ENCODE results near the gene NTF3.
A peak's percentile ranks its signal among the peaks of the same experiment; 100 is the strongest.

The NTF3 gene

DNA sequence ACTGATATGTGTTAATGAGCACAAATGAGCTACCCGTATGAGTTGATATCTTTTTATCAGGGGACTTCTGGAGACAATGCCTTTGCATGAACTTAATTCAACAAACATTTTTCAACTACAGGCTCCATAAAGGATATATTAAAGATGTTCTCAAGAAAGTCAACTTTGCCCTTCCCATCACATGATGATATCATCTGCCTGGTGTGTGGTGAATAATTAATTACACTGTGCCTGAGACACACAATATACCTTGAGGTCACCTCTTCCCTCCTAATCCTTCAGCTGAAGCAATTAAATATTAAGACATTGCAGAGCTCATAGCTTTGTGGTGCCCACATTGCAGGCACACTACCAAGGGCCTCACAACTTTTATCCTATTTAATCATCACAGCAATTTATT is 22.3 kb upstream of the NTF3 start:
- DNase-seq (ENCODE audit: low read depth) = no peak
- no peak overlapping the region for H3K4me3 ChIP-seq (ENCODE audit: control insufficient read depth, low read depth, low read length)
- TF ChIP-seq CTCF (IDR thresholded peaks at IDR 0.05; ENCODE audit: control insufficient read depth, insufficient read depth, low read depth, low read length, missing control alignments) = no peak

DNA sequence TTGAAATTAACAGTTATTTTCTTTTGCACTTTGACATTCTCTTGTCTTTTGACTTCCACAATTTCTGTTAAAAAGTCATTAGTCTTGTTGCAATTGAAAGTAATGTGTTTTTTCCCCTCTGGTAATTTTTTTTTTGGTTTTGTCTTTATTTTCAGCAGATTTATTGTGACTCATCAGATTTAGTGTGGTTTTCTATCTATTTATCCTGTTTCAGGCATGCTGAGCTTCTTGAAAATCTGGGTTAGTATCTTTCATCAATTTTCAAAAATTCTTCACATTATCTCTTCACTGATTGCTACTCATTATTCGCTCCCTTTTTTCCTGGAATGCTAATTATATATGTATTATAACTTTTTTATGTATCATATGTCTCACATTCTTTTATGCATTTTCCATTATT is 15.3 kb upstream of the NTF3 start:
- no peak for DNase-seq (ENCODE audit: low read depth)
- TF ChIP-seq CTCF (IDR thresholded peaks at IDR 0.05; ENCODE audit: control insufficient read depth, insufficient read depth, low read depth, low read length, missing control alignments) = no peak

GRCh38 chr12:5417500-5417899 is 14.4 kb upstream of the NTF3 start:
- DNase-seq (ENCODE audit: low read depth) = no peak
- H3K4me3 ChIP-seq (ENCODE audit: control insufficient read depth, low read depth, low read length) = no peak overlapping the region
- no peak for TF ChIP-seq CTCF (IDR thresholded peaks at IDR 0.05; ENCODE audit: control insufficient read depth, insufficient read depth, low read depth, low read length, missing control alignments)

More for the DNA sequence above, 15.3 kb upstream of the NTF3 start:
- H3K4me3 ChIP-seq (ENCODE audit: control insufficient read depth, low read depth, low read length) = no peak overlapping the region

DNA sequence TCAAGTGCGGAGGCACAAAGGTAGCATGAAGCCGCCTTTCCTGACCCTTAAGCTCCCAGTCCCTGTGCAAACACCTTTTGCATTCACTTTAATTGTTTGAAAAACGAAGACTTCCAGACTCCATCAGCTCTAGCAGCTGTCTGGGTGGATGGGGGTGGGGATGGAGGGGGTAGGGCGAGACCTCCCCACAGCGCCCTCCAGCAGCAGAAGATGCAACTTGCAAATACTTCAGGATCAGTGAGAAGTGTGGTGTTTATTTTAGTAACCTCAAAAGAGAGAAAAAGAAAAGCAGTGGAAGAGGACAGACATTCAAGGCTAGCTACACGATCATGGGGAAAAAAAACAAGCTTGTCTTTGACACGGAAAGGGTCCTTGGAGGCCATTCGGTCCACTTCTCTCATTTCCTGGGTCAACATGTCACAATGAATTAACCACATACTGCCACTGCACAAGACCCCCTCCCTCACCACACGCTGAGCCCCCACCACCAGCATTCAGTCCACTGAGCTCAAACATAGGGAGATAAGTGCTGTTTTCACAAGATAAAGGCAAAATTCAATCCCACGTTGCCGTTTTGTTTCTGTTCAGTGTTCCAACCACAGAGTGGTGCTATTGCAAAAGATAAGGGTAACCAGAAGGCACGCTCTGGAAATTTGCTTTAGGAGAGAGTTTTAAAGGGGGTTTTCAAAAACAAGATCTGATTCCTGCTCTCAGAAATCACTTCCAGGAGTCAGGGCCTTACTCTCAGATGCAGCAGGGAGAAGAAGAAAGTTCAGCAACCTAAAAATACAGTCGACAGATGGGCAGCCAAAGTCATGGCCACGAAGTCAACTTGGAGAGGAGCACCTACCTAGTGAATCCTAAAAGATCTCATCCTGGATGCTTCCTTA is 3.3 kb upstream of the NTF3 start:
- DNase-seq (ENCODE audit: low read depth) = no peak
- no peak overlapping the region for H3K4me3 ChIP-seq (ENCODE audit: control insufficient read depth, low read depth, low read length)
- TF ChIP-seq CTCF (IDR thresholded peaks at IDR 0.05; ENCODE audit: control insufficient read depth, insufficient read depth, low read depth, low read length, missing control alignments) = peak; percentile 66

DNA sequence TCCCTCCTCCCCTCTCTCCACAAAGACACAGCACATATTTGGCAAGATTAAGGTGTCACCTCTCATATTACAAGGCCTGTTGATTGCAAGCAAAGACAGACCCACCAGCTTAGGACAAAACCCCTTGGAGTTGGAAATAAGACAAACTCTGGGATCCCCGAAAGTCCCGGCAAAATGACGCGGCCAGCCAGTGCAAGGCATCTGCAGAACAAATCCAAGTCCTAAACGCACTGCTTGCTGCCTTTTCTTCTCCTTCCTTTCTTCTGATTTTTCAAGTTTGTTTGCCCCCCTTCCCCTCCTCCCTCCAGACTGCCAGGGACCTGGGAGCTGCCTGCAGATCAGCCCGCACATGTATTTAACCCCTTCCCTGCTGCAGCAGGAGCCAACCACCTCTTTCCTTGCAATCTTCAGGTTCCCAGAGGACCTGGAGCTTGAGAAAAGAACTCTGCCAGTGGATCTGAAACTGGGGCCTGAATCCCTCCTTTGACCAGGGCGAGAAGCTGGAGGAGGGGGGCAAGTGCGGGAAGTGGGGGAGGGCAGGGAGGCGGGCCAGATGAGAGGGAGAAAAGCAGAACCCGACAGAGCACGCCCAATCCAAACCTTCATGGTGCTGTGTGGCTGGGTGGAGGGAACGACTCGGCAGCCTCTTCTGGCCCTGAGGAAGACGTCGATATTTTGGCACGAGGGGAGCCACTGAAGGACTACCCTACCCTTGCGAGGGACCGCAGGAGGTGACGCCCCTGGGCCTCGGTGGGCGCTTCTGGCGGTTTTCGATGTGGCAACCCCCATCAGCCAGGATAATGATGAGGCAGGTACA is 2.0 kb upstream of the NTF3 start:
- H3K4me3 ChIP-seq (ENCODE audit: control insufficient read depth, low read depth, low read length) = no peak overlapping the region
- TF ChIP-seq CTCF (IDR thresholded peaks at IDR 0.05; ENCODE audit: control insufficient read depth, insufficient read depth, low read depth, low read length, missing control alignments) = no peak
- DNase-seq (ENCODE audit: low read depth) = no peak

DNA sequence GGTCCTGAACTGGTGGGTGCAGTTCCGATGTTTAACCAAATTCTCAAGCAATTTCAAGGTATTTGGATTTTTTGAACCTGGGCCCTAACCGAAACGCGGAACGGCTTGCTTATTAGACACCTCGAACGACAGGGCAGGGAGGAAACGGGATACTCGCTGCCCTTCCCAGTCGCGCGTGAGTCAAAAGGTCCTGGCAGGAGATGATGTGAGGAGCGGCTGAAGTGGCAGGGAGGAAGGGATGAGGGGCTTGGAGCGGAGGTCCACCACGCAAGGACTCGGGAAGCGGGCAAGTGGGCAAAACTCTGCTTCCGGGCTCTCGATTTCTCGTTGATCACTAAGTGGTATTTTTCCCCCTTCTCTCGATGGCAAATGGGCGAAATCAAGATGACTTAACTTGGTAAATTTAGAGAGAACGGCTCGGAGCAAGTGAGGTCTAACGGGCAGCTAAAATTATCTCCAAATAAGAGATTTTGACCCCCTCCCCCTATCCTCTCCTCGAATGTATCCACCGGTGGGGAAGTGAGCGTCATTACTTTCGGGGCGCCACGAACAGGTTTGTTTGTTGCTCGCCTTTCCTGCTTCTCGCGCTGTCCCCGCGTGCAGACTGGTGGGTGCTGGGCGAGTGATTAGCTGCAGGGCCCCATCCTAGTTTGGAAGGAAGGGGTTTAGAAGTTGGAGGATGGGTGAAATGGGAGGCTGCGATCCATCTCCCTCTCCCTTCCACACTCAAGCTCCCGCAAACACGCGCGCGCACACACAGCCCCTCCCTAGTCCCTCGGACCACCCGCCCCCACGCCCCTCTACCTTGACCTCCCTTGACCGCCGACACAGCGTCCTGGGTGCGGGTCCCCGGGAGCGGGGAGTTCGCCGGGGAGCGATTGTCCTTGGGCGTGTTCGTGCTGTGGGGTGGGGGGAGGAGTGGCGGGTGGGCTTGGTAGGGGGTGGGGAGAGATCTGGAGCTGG is 986 bp upstream of the NTF3 start:
- no peak for TF ChIP-seq CTCF (IDR thresholded peaks at IDR 0.05; ENCODE audit: control insufficient read depth, insufficient read depth, low read depth, low read length, missing control alignments)
- peak overlapping the region; percentile 87 for H3K4me3 ChIP-seq (ENCODE audit: control insufficient read depth, low read depth, low read length)
- DNase-seq (ENCODE audit: low read depth) = no peak
